Measurements from ENCODE around the gene KLHDC8A. TPM values are rescaled to one million over a fixed set of nuclear protein-coding genes. Genes with fewer than 3 reads are reported as not detected.
A peak's percentile ranks its signal among the peaks of the same experiment; 100 is the strongest.

KLHDC8A gene
- polyA plus RNA-seq, 1 donor (not counting 4 experiments of a cell fraction or from before 2014, with no cell fraction given), result not detected

- TF ChIP-seq CTCF (optimal IDR thresholded peaks at IDR 0.05 in 1 of 3, IDR thresholded peaks at IDR 0.05 in 1 of 3, conservative IDR thresholded peaks at IDR 0.05 in 1 of 3; ENCODE audit: extremely low read depth in 1 of 3, insufficient read depth in 2 of 3, low read length in 3 of 3) (no peak), EZH2 (IDR thresholded peaks at IDR 0.05; ENCODE audit: low read length) (no peak)
- peaks cover 42% of the 10 kb centered on the region for H3K27me3 ChIP-seq (ENCODE audit: control insufficient read depth, extremely low read depth, insufficient read depth, low read length)
- no peaks in the 10 kb centered on the region for H3K9me1 ChIP-seq (ENCODE audit: control insufficient read depth, extremely low read depth, insufficient read depth, low read length)
- no peak for DNase-seq (ENCODE audit: low read depth, low spot score)
- dilution Hi-C loops (cut with MboI; ENCODE audit: extremely low pct_ligation_motif_present, low sequenced_read_pairs), result no loop called here
- no peak overlapping the region for H3K9ac ChIP-seq (ENCODE audit: control insufficient read depth, extremely low read depth, insufficient read depth, low read length)
- H2AFZ ChIP-seq (ENCODE audit: control insufficient read depth, low read length), result no peak overlapping the region
- H3K4me1 ChIP-seq (ENCODE audit: control insufficient read depth, extremely low read depth, insufficient read depth, low read length), result peaks cover 6% of the 10 kb centered on the region
- no peak overlapping the region for H3K27ac ChIP-seq (ENCODE audit: control insufficient read depth, insufficient read depth, low read length)
- H4K20me1 ChIP-seq (ENCODE audit: control insufficient read depth, extremely low read depth, insufficient read depth, low read length), result peaks cover 3% of the 10 kb centered on the region
- peak overlapping the region; percentile 6 for H3K4me2 ChIP-seq (ENCODE audit: control insufficient read depth, extremely low read depth, insufficient read depth, low read depth, low read length)
- FAIRE-seq, result no peak
- H3K36me3 ChIP-seq (ENCODE audit: control insufficient read depth in 2 of 2, extremely low read depth in 1 of 2, insufficient read depth in 2 of 2, low read length in 2 of 2), result no peaks in the 10 kb centered on the region
- no peak overlapping the region for H3K4me3 ChIP-seq (ENCODE audit: control insufficient read depth in 2 of 3, extremely low read depth in 1 of 3, insufficient read depth in 2 of 3, low read depth in 1 of 3, low read length in 3 of 3)
- no peaks in the 10 kb centered on the region for H3K9me3 ChIP-seq (ENCODE audit: control insufficient read depth, low read depth, low read length)
- no peaks in the 10 kb centered on the region for H3K79me2 ChIP-seq (ENCODE audit: control insufficient read depth, insufficient read depth, low read length)
Measured at GRCh38 chr1:205340676-205341075, 16.0 kb downstream of the KLHDC8A start.

- peaks cover 6% of the 10 kb centered on the region for H3K4me1 ChIP-seq (ENCODE audit: control insufficient read depth, extremely low read depth, insufficient read depth, low read length)
- H2AFZ ChIP-seq (ENCODE audit: control insufficient read depth, low read length), result no peak overlapping the region
- H3K4me3 ChIP-seq (ENCODE audit: control insufficient read depth in 2 of 3, extremely low read depth in 1 of 3, insufficient read depth in 2 of 3, low read depth in 1 of 3, low read length in 3 of 3), result no peak overlapping the region
- TF ChIP-seq EZH2 (IDR thresholded peaks at IDR 0.05; ENCODE audit: low read length) (no peak), CTCF (optimal IDR thresholded peaks at IDR 0.05 in 1 of 3, IDR thresholded peaks at IDR 0.05 in 1 of 3, conservative IDR thresholded peaks at IDR 0.05 in 1 of 3; ENCODE audit: extremely low read depth in 1 of 3, insufficient read depth in 2 of 3, low read length in 3 of 3) (no peak)
- no peak overlapping the region for H3K4me2 ChIP-seq (ENCODE audit: control insufficient read depth, extremely low read depth, insufficient read depth, low read depth, low read length)
- no peaks in the 10 kb centered on the region for H3K9me1 ChIP-seq (ENCODE audit: control insufficient read depth, extremely low read depth, insufficient read depth, low read length)
- H3K36me3 ChIP-seq (ENCODE audit: control insufficient read depth in 2 of 2, extremely low read depth in 1 of 2, insufficient read depth in 2 of 2, low read length in 2 of 2), result no peaks in the 10 kb centered on the region
- H3K27ac ChIP-seq (ENCODE audit: control insufficient read depth, insufficient read depth, low read length), result no peak overlapping the region
- no peak for DNase-seq (ENCODE audit: low read depth, low spot score)
- FAIRE-seq, result no peak
- dilution Hi-C loops (cut with MboI; ENCODE audit: extremely low pct_ligation_motif_present, low sequenced_read_pairs), result loop anchor here (5.0 kb wide), 1 partner anchor 62 kb away; no protein-coding TSS in a partner anchor
- peaks cover 38% of the 10 kb centered on the region for H3K27me3 ChIP-seq (ENCODE audit: control insufficient read depth, extremely low read depth, insufficient read depth, low read length)
- H3K9ac ChIP-seq (ENCODE audit: control insufficient read depth, extremely low read depth, insufficient read depth, low read length), result no peak overlapping the region
- H3K79me2 ChIP-seq (ENCODE audit: control insufficient read depth, insufficient read depth, low read length), result no peaks in the 10 kb centered on the region
- peaks cover 3% of the 10 kb centered on the region for H4K20me1 ChIP-seq (ENCODE audit: control insufficient read depth, extremely low read depth, insufficient read depth, low read length)
- H3K9me3 ChIP-seq (ENCODE audit: control insufficient read depth, low read depth, low read length), result no peaks in the 10 kb centered on the region
Measured at GRCh38 chr1:205339717-205340116, 17.0 kb downstream of the KLHDC8A start.

All from keratinocyte (primary cell).